ENCODE data around the gene TNFRSF14.

- TF ChIP-seq POLR2A (IDR thresholded peaks at IDR 0.05): no peak
- TF ChIP-seq CTCF (IDR thresholded peaks at IDR 0.05): no peak
Observed at GRCh38 chr1:2575801-2576663, 19.9 kb downstream of the TNFRSF14 start.

Measured in body of pancreas (tissue), 4 donors.